IMR-90 (cell line): Measurements from ENCODE around the gene HOTAIR. TPM values are rescaled to one million over a fixed set of nuclear protein-coding genes. Genes with fewer than 3 reads are reported as not detected.

ENCODE experiments used
- ATAC-seq: fragments of 200-7000 bp; cut with Tn5 transposase; 2 replicates; pipeline ENCODE4 v1.9.1; 2020; ENCODE audit warnings: low read depth, mild to moderate bottlenecking, moderate library complexity
- BruUV-seq: library from RNA; stranded (reverse); fragments of 400-500 nt; replicated peaks from 2 replicates; lab custom pipeline; 2021; lab: Mats Ljungman, UMichigan
- CTCF ChIA-PET: fragments of 300-600 bp; formaldehyde crosslinking; extraction: SDS; loops from one replicate; lab custom pipeline; 2021; ENCODE audit warnings: antibody characterized with exemption; lab: Yijun Ruan, JAX
- POLR2A ChIA-PET: fragments of 300-600 bp; sonication (Branson Sonifier 250); formaldehyde crosslinking; loops from one replicate; lab custom pipeline; 2022; ENCODE audit warnings: antibody characterized with exemption; ENCODE audit not compliant: unreplicated experiment; lab: Charles Lee
- DNase-seq: peaks from one replicate; pipeline ENCODE4 v3.0.0; 2013
- H2AFZ ChIP-seq: replicated peaks from 2 replicates; pipeline ENCODE3; 2013; ENCODE audit warnings: low read length, mild to moderate bottlenecking; ENCODE audit not compliant: poor library complexity
- H2AK5ac ChIP-seq: 2 replicates; pipeline ENCODE4 v1.6.1; 2013; ENCODE audit warnings: low read depth, low read length, inconsistent platforms
- H2AK9ac ChIP-seq: replicated peaks from 2 replicates; pipeline ENCODE3; 2013; ENCODE audit warnings: mild to moderate bottlenecking, low read depth, low read length, moderate library complexity; ENCODE audit not compliant: poor library complexity
- H2BK120ac ChIP-seq: 2 replicates; pipeline ENCODE4 v1.6.1; 2013; ENCODE audit warnings: low read depth, low read length, inconsistent platforms
- H2BK15ac ChIP-seq: 3 replicates; pipeline ENCODE4 v1.6.1; 2013; ENCODE audit warnings: low read depth, low read length, inconsistent platforms
- H2BK20ac ChIP-seq: 2 replicates; pipeline ENCODE4 v1.6.1; 2013; ENCODE audit warnings: low read depth, mild to moderate bottlenecking, inconsistent platforms, low read length, moderate library complexity
- H2BK5ac ChIP-seq: 2 replicates; pipeline ENCODE4 v1.6.1; 2013; ENCODE audit warnings: mild to moderate bottlenecking, low read depth, low read length, inconsistent platforms; ENCODE audit not compliant: poor library complexity, severe bottlenecking
- H3K14ac ChIP-seq: replicated peaks from 2 replicates; pipeline ENCODE4 v1.6.1; 2013; ENCODE audit warnings: low read depth, low read length, inconsistent platforms
- H3K18ac ChIP-seq: 2 replicates; pipeline ENCODE4 v1.6.1; 2013; ENCODE audit warnings: low read depth, low read length, control low read depth
- H3K23ac ChIP-seq: 2 replicates; pipeline ENCODE4 v1.6.1; 2013; ENCODE audit warnings: low read depth, low read length, inconsistent platforms
- H3K27ac ChIP-seq: 2 replicates; pipeline ENCODE4 v1.5.1; 2013; ENCODE audit warnings: mild to moderate bottlenecking, control low read depth, low read length; ENCODE audit not compliant: insufficient read depth
- H3K27me3 ChIP-seq: 2 replicates; pipeline ENCODE4 v1.6.1; 2013; ENCODE audit warnings: low read length; ENCODE audit not compliant: control insufficient read depth, insufficient read depth
- H3K36me3 ChIP-seq: 2 replicates; pipeline ENCODE4 v1.6.1; 2013; ENCODE audit warnings: low read length, mixed read lengths; ENCODE audit not compliant: control insufficient read depth, insufficient read depth
- H3K4ac ChIP-seq: 2 replicates; pipeline ENCODE4 v1.6.1; 2013; ENCODE audit warnings: low read depth, low read length, inconsistent platforms
- H3K4me1 ChIP-seq: 2 replicates; pipeline ENCODE4 v1.6.1; 2013; ENCODE audit warnings: low read length, mixed read lengths; ENCODE audit not compliant: control insufficient read depth, insufficient read depth
- H3K4me2 ChIP-seq: 2 replicates; pipeline ENCODE4 v1.6.1; 2013; ENCODE audit warnings: low read depth, mild to moderate bottlenecking, control low read depth, low read length, moderate library complexity
- H3K4me3 ChIP-seq: 2 replicates; pipeline ENCODE4 v1.5.1; 2013; ENCODE audit warnings: low read depth, mild to moderate bottlenecking, control low read depth, low read length, moderate library complexity; ENCODE audit not compliant: insufficient read depth
- H3K56ac ChIP-seq: 2 replicates; pipeline ENCODE4 v1.6.1; 2013; ENCODE audit warnings: low read length, inconsistent platforms; ENCODE audit not compliant: insufficient read depth; ENCODE audit errors: extremely low read depth
- H3K79me1 ChIP-seq, 2 experiments: 2 replicates each; pipeline ENCODE4 v1.6.1; 2013; ENCODE audit warnings: low read length in 2 of 2, inconsistent platforms in 1 of 2, low read depth in 1 of 2
- H3K9ac ChIP-seq: 2 replicates; pipeline ENCODE4 v1.6.1; 2013; ENCODE audit warnings: low read depth, low read length, control low read depth
- H3K9me1 ChIP-seq: 2 replicates; pipeline ENCODE4 v1.6.1; 2013; ENCODE audit warnings: low read length, inconsistent platforms; ENCODE audit not compliant: insufficient read depth
- H3K9me3 ChIP-seq: 2 replicates; pipeline ENCODE4 v1.6.1; 2013; ENCODE audit warnings: low read length; ENCODE audit not compliant: control insufficient read depth, insufficient read depth
- H4K20me1 ChIP-seq: 2 replicates; pipeline ENCODE4 v1.6.1; 2013; ENCODE audit warnings: low read length, inconsistent platforms; ENCODE audit not compliant: insufficient read depth
- H4K5ac ChIP-seq: 2 replicates; pipeline ENCODE4 v1.6.1; 2013; ENCODE audit warnings: mild to moderate bottlenecking, low read depth, low read length, control low read depth
- H4K8ac ChIP-seq, 2 experiments: 2 replicates each; pipeline ENCODE4 v1.6.1; 2013; ENCODE audit warnings: low read depth in 2 of 2, low read length in 2 of 2, control low read depth in 1 of 2, inconsistent platforms in 1 of 2
- H4K91ac ChIP-seq: 2 replicates; pipeline ENCODE4 v1.6.1; 2013; ENCODE audit warnings: low read depth, low read length, inconsistent platforms; ENCODE audit not compliant: insufficient read depth
- ELK1 ChIP-seq: fragments of 150-350 bp; IDR thresholded peaks from 2 replicates; pipeline ENCODE4 v1.6.1; 2016; ENCODE audit warnings: low read depth, mild to moderate bottlenecking, low read length, moderate library complexity, borderline replicate concordance
- RCOR1 ChIP-seq: IDR thresholded peaks from 2 replicates; pipeline ENCODE4 v1.6.1; 2012; ENCODE audit warnings: mild to moderate bottlenecking, low read length, improper control_type of control experiment; ENCODE audit not compliant: insufficient replicate concordance
- RFX5 ChIP-seq: IDR thresholded peaks from 2 replicates; pipeline ENCODE4 v1.8.0; 2012; ENCODE audit warnings: low read depth, mild to moderate bottlenecking, low read length, moderate library complexity
- USF2 ChIP-seq: fragments of 150-350 bp; IDR thresholded peaks from 2 replicates; pipeline ENCODE4 v1.6.1; 2017; ENCODE audit warnings: mild to moderate bottlenecking, antibody characterized with exemption, low read length, low read depth
- WGBS, 2 experiments: methylation state at CpG; one replicate each; pipeline versions ENCODE4 v1.1.5 to v1.1.7; 2013; ENCODE audit warnings: missing lambda C conversion rate in 2 of 2; ENCODE audit not compliant: insufficient read length in 1 of 2; ENCODE audit errors: extremely low coverage in 2 of 2; 5-methylcytosine and 5-hydroxymethylcytosine counted together
- dilution Hi-C: fragments of 300-500 bp; cut with HindIII; formaldehyde crosslinking; loops from one replicate; pipeline ENCODE4 v1.14.3; 2018; ENCODE audit warnings: low sequenced_read_pairs; ENCODE audit not compliant: unreplicated experiment
- in situ Hi-C: fragments of 300-500 bp; cut with MboI; formaldehyde crosslinking; loops from 3 replicates; pipeline ENCODE4 v1.14.3; 2019; ENCODE audit warnings: low sequenced_read_pairs, inconsistent platforms, mixed read lengths
- intact Hi-C: fragments of 100-400 bp; cut with micrococcal nuclease; formaldehyde crosslinking; loops from 2 replicates; pipeline ENCODE4 v1.10.0; 2022
- polyA plus RNA-seq, 3 experiments: library from polyadenylated mRNA; depleted of rRNA; stranded (reverse); fragments of >200 nt; gene quantifications; 2 replicates each; pipeline ENCODE4 v1.2.3, GENCODE V29; 2012; ENCODE audit warnings: low replicate concordance in 1 of 3
- total RNA-seq: library from RNA; depleted of rRNA; stranded (reverse); fragments of >200 nt; gene quantifications from 2 replicates; pipeline ENCODE4 v1.2.3, GENCODE V29; 2012

Gene HOTAIR
- total and polyA plus RNA-seq, 2 of the 4 experiments (the other 2 are of a cell fraction), result not detected

GRCh38 chr12:53949631-53950436 lies 24.9 kb downstream of the HOTAIR start:
- 4% methylated on average over 20 of the region's 34 CpGs; no CpG with 5 or more reads in 1 of the 2 experiments for WGBS, 2 experiments

More at GRCh38 chr12:53949631-53950436, 24.9 kb downstream of the HOTAIR start:
- CTCF ChIA-PET, result no interaction called here
- Histone ChIP-seq H2BK5ac (no peak overlapping the region), H3K14ac (no peak overlapping the region), H3K9ac (no peak overlapping the region), H3K27me3 (peaks cover 95% of the 10 kb centered on the region), H3K4me2 (no peak overlapping the region), H3K4me1 (no peaks in the 10 kb centered on the region), H3K9me1 (no peaks in the 10 kb centered on the region), H3K18ac (no peak overlapping the region), H4K8ac (no peak overlapping the region), H3K4me3 (no peak overlapping the region), H3K27ac (no peak overlapping the region), H4K91ac (no peak overlapping the region), H3K23ac (no peak overlapping the region), H2AK5ac (no peak overlapping the region), H2BK20ac (no peak overlapping the region), H2AK9ac (no peak overlapping the region), H3K56ac (no peak overlapping the region), H3K9me3 (peaks cover 7% of the 10 kb centered on the region; the same call in 1 of the 2 replicates), H2BK120ac (no peak overlapping the region), H2BK15ac (no peak overlapping the region), H3K36me3 (no peaks in the 10 kb centered on the region), H3K79me1 (no peaks in the 10 kb centered on the region), H4K20me1 (no peaks in the 10 kb centered on the region), H4K5ac (no peak overlapping the region), H2AFZ (no peak overlapping the region), H3K4ac (no peak overlapping the region)
- DNase-seq (no peak), ATAC-seq (no peak)
- in situ Hi-C loops (no loop called here), dilution Hi-C loops (no loop called here), intact Hi-C loops (no loop called here)
- POLR2A ChIA-PET, result no interaction called here
- TF ChIP-seq RFX5 (no peak), RCOR1 (no peak), USF2 (no peak), ELK1 (no peak)
- no TSS peak for BruUV-seq
